Thoracic aorta (tissue), 2 donors: ENCODE results near the gene C22orf23. TPM values are rescaled to one million over a fixed set of nuclear protein-coding genes. Genes with fewer than 3 reads are reported as not detected.

Source experiments
- ATAC-seq: fragments of 150-250 bp; one replicate; pipeline ENCODE4 v1.8.0; 2017; ENCODE audit warnings: low read depth; ENCODE audit not compliant: insufficient number of reproducible peaks, low FRiP score
- DNase-seq: peaks from one replicate; pipeline ENCODE4 v3.0.0-alpha.2; 2020; ENCODE audit warnings: low spot score
- H3K27ac ChIP-seq, 2 donors: fragments of 200-600 bp; sonication (generic); 1 replicate in 1 of 2; 2 replicates in 1 of 2; pipeline ENCODE4 v1.5.1; 2016; ENCODE audit warnings: mild to moderate bottlenecking in 2 of 2, moderate library complexity in 2 of 2
- H3K27me3 ChIP-seq: fragments of 200-600 bp; sonication (generic); replicated peaks from 2 replicates; pipeline ENCODE4 v1.6.0; 2016; ENCODE audit warnings: mild to moderate bottlenecking; ENCODE audit not compliant: insufficient read depth
- H3K36me3 ChIP-seq: fragments of 200-600 bp; sonication (generic); one replicate; pipeline ENCODE4 v1.5.1; 2016
- H3K4me1 ChIP-seq, 2 donors: fragments of 200-600 bp; sonication (generic); 1 replicate in 1 of 2; 2 replicates in 1 of 2; pipeline versions ENCODE4 v1.5.1 to v1.6.0; 2016; ENCODE audit warnings: low read depth in 2 of 2, mild to moderate bottlenecking in 1 of 2; ENCODE audit not compliant: control insufficient read depth in 1 of 2
- H3K4me3 ChIP-seq: fragments of 200-600 bp; sonication (generic); 2 replicates; pipeline ENCODE4 v1.5.1; 2016; ENCODE audit warnings: mild to moderate bottlenecking
- H3K9me3 ChIP-seq: fragments of 200-600 bp; sonication (generic); 2 replicates; pipeline ENCODE4 v1.5.1; 2016
- total RNA-seq, 2 donors: library from RNA; depleted of rRNA; stranded (reverse); fragments of >200 nt; gene quantifications; one replicate each; pipeline versions ENCODE4 v1.1.0 to v1.2.3, GENCODE V29; 2016
- TF ChIP-seq, protein P1 (sequence below): fragments of 200-600 bp; sonication (generic); IDR thresholded peaks from one replicate; pipeline ENCODE4 v1.5.1; 2019; ENCODE audit warnings: antibody characterized with exemption

C22orf23 gene
- total RNA-seq, 2 donors from 2014 or later: not detected

DNA sequence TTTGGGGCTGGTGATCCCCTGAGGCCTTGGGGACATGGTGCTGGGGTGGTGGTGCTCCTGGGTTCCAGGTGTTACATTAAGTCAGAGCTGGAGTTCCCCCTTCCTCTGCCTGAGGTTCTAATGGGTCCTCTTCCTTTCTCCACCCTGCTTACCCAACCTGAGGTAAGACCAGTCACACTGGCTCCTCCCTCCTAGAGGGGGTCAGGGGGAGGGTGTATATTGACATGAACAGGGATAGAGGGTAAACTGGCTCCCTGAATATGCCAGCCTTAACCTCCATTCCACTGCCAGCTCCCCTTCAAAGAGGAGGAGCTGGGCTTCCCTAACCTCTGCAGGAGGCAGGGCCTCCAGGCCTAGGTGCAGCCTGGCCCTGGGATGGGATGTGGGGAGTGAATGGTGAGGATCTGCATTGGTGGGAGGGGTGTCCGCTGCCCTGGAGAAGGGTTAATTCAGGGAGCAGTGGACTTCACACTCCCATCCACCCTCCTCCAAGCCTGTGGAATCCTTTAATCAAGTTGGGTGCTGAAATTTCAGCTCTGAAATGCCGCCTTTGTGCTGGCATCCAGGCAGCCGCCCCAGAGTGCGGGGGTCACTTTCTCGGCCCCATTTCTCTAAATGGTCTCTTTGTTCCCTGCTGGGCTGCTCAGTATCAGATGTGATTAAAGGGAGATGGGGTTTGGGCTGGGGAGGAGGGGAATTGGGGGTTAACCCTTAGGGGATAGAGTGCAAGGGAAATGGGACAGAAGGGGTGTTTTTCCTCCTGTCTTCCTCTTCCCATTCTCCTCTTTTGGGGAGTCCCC lies 15.3 kb upstream of the C22orf23 start:
- ATAC-seq (no peak), DNase-seq (no peak)
- H3K27me3 ChIP-seq: no peaks in the 10 kb centered on the region
- no peaks in the 10 kb centered on the region for H3K9me3 ChIP-seq
- no peak overlapping the region for H3K4me3 ChIP-seq
- peaks cover 15% of the 10 kb centered on the region for H3K36me3 ChIP-seq
- peaks cover 8 to 14% of the 10 kb centered on the region in 2 donors for H3K4me1 ChIP-seq
- TF ChIP-seq, protein P1, sequence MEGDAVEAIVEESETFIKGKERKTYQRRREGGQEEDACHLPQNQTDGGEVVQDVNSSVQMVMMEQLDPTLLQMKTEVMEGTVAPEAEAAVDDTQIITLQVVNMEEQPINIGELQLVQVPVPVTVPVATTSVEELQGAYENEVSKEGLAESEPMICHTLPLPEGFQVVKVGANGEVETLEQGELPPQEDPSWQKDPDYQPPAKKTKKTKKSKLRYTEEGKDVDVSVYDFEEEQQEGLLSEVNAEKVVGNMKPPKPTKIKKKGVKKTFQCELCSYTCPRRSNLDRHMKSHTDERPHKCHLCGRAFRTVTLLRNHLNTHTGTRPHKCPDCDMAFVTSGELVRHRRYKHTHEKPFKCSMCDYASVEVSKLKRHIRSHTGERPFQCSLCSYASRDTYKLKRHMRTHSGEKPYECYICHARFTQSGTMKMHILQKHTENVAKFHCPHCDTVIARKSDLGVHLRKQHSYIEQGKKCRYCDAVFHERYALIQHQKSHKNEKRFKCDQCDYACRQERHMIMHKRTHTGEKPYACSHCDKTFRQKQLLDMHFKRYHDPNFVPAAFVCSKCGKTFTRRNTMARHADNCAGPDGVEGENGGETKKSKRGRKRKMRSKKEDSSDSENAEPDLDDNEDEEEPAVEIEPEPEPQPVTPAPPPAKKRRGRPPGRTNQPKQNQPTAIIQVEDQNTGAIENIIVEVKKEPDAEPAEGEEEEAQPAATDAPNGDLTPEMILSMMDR: no peak
- H3K27ac ChIP-seq: no peak overlapping the region

DNA sequence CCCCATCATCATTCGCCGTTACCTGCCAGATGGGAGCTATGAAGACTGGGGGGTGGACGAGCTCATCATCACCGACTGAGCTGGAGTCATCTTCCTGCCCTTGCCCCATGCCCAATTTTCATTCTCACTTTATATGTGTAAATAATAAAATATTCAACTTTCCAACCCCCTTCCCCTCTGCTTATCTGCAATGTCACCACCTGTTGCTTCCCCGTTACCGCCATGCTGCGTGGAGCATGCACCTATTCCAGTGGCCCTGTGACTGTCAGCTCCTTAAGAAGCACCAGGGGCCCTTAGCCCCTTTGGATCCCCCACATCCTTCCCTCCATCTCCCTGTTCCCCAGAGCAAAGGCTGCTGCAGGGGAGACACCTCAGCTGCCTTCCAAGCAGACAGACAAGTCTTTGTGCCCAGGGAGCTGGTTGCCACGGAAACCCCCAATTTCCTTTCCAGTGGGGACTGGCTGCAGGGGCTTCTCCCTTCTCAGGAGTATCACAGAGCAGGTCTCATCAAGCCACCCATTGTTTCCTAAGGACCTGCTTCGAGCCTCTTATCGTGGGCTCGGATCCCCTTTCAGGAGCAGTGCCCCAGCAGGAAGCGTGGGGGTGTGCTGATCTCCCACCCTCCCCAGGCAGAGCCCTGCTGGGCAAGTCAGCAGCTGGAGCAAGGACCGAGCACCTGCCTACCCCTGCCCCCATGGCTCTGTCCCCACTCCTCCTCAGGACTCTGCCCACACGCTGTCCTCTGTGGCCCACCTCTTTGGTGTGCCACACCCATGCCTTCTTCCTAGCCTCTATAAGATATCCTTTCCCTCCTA lies 14.4 kb upstream of the C22orf23 start:
- ATAC-seq: no peak
- DNase-seq: no peak
- Histone ChIP-seq H3K9me3 (no peaks in the 10 kb centered on the region), H3K27me3 (no peaks in the 10 kb centered on the region), H3K4me3 (no peak overlapping the region), H3K27ac (no peak overlapping the region), H3K36me3 (peaks cover 18% of the 10 kb centered on the region), H3K4me1 (peaks cover 8 to 14% of the 10 kb centered on the region in 2 donors)
- TF ChIP-seq, protein P1: no peak

DNA sequence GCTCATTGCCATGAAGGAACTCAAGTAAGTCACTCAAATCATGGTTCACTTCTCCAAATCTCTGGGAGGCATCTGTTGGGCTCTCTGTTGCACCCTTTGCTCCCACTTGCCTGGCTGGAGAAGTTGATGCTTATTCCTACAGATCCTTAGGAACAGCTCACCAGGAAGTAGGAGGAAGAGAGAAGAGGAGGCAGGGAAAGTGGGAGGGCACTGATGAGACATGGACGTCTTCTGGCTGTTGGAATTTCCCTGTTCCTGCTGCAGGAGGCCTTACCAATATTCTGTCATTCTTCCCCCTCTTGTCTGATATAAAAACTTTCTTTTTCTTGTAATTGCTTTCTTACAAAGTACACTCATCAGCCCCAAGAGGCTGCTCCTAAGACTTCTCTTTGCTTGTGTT lies 13.7 kb upstream of the C22orf23 start:
- no peak for DNase-seq
- peaks cover 18% of the 10 kb centered on the region for H3K36me3 ChIP-seq
- H3K4me3 ChIP-seq: no peak overlapping the region
- no peaks in the 10 kb centered on the region for H3K9me3 ChIP-seq
- no peak for ATAC-seq
- no peaks in the 10 kb centered on the region for H3K27me3 ChIP-seq
- TF ChIP-seq, protein P1: no peak
- H3K27ac ChIP-seq: no peak overlapping the region
- H3K4me1 ChIP-seq: peaks cover 8 to 14% of the 10 kb centered on the region in 2 donors

DNA sequence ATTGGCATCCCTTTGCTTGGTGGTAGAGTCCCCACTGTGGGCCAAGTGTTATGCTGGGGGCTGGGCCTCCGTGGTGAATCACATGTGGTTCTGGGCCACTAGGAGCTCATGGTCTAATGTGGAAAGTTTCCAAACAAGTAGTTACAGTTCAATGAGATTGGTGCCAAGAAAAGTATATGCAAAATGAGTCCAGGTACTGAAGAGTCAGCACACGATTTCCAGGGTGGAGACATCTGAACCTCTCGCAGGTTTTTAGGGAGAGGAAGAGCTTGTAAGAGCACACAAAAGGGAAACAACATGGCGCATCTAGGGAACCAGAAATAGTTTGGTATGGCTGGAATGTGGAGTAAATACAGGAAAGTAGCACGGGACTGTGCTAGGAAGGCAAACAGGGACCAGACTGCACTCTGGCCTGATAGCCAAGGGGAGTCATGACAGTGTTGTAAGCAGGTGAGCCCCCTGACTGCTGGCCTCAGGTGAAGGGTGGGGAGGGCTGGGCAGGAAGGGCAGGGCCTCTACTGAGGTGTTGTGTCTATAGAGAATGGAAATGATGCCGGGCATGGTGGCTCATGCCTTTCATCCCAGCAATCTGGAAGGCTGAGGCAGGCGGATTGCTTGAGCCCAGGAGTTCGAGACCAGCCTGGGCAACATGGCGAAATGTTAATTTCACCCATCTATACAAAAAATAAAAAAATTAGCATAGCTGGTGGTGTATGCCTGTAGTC lies 12.7 kb upstream of the C22orf23 start:
- ATAC-seq (no peak), DNase-seq (no peak)
- H3K27ac ChIP-seq: no peak overlapping the region
- H3K9me3 ChIP-seq: no peaks in the 10 kb centered on the region
- H3K4me3 ChIP-seq: no peak overlapping the region
- peaks cover 8 to 14% of the 10 kb centered on the region in 2 donors for H3K4me1 ChIP-seq
- H3K36me3 ChIP-seq: peaks cover 22% of the 10 kb centered on the region
- no peaks in the 10 kb centered on the region for H3K27me3 ChIP-seq
- TF ChIP-seq, protein P1: no peak

DNA sequence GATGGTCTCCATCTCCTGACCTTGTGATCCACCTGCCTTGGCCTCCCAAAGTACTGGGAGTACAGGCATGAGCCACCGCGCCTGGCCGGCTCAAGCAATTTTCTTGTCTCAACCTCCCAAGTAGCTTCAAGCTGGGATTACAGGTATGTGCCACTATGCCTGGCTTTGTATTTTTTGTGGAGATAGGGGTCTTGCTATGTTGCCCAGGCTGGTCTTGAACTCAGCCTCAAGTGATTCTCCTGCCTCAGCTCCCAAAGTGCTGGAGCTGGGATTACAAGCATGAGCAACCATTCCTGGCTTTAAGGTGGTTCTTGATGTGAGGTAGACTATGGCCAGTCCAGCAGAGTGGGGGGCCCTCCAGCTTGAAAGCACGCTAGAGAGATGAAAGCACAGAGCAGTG lies 7.7 kb upstream of the C22orf23 start:
- Histone ChIP-seq H3K27ac (no peak overlapping the region), H3K27me3 (no peaks in the 10 kb centered on the region), H3K9me3 (no peaks in the 10 kb centered on the region), H3K4me1 (peaks cover 7 to 11% of the 10 kb centered on the region in 2 donors), H3K4me3 (no peak overlapping the region), H3K36me3 (peaks cover 49% of the 10 kb centered on the region)
- ATAC-seq (no peak), DNase-seq (no peak)
- TF ChIP-seq, protein P1: no peak
